ENCODE measurements around the gene RPL11.
A peak's percentile ranks its signal among the peaks of the same experiment; 100 is the strongest.

RPL11 gene

GRCh38 chr1:23736437-23737134 is 45.0 kb downstream of the RPL11 start:
- DNase-seq = no peak

- no peak for DNase-seq
These were observed 50.0 kb downstream of the RPL11 start for GRCh38 chr1:23741609-23742008.

GRCh38 chr1:23742670-23743286 is 51.2 kb downstream of the RPL11 start:
- DNase-seq = no peak

- peak; percentile 62 for DNase-seq
These were observed 51.9 kb downstream of the RPL11 start, which contains the start of gene ELOA for GRCh38 chr1:23743287-23744152. TSS of gene ELOA (plus strand) at chr1:23743471. CDS start at chr1:23743504, 33 bp downstream.

DNA sequence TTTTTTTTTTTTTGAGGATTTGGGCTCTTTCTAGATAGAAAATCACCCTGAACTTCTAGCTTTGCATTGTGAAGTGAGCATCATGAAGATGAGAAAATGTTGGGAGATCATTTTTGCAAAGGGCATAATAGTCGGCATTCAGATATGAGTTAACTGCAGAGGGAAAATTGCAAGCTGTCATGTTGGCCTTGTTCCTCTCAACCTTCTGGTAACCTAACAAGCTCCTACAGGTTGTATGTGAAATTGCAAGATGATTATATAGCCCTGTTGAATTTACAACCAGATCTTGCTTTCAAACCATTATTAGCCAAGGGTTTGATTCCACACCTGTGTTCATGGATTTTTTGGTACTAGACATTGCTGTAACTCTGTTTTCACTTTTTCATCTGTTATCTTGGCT is 53.9 kb downstream of the RPL11 start:
- DNase-seq = no peak
